Hepatic stellate cell (primary cell): ENCODE data around the gene SMCHD1.
"Not testable (repeated sequence)": the region's sequence is repeated elsewhere in the genome, so short reads cannot be mapped to it uniquely, and the experiment has no call there.

Experiments
- DNase-seq: peaks from one replicate; pipeline ENCODE4 v3.0.0; 2011; ENCODE audit warnings: low spot score

SMCHD1 gene

GRCh38 chr18:2852460-2852859 lies 196.9 kb downstream of the SMCHD1 start:
- not testable (repeated sequence) for DNase-seq

GRCh38 chr18:2853173-2853925 lies 197.8 kb downstream of the SMCHD1 start:
- no peak for DNase-seq

- no peak for DNase-seq
Observed at GRCh38 chr18:2853926-2854664, 198.6 kb downstream of the SMCHD1 start.
